Fibroblast of villous mesenchyme (primary cell): ENCODE data around the gene GSS. TPM values are rescaled to one million over a fixed set of nuclear protein-coding genes. Genes with fewer than 3 reads are reported as not detected.

ENCODE experiments used
- DNase-seq: peaks from one replicate; pipeline ENCODE4 v3.0.0-alpha.2; 2010; ENCODE audit warnings: low read depth
- H3K4me3 ChIP-seq: 2 replicates; pipeline ENCODE4 v1.5.1; 2011; ENCODE audit warnings: low read depth, mild to moderate bottlenecking, low read length
- total RNA-seq: library from RNA; depleted of rRNA; stranded (reverse); fragments of >200 nt; gene quantifications from 2 replicates; pipeline ENCODE4 v1.2.3, GENCODE V29; 2012
- TF ChIP-seq, protein P1 (sequence below): IDR thresholded peaks from 2 replicates; pipeline ENCODE4 v1.5.1; 2012; ENCODE audit warnings: low read depth, mild to moderate bottlenecking, low read length; ENCODE audit not compliant: insufficient read depth

GSS gene
- total RNA-seq, 1 donor = 71.2 TPM

DNA sequence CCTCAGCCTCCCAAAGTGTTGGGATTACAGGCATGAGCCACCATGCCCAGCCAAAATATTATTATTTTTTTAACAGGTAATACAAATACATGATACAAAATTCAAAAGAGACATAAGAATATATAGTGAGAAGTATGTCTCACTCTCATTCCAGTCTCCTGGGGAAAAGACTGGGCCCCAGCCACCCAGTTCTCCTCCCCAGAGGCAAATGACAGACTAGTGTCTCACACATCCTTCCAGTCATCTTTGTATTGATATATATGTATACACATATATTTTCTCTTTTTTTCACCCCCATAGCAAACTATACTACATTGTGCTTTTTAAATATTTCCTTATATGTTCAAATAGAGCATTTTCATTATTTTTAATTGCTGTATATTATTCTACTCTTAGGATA lies 8.3 kb downstream of the GSS start:
- H3K4me3 ChIP-seq = no peak overlapping the region
- no peak for DNase-seq
- TF ChIP-seq, protein P1, sequence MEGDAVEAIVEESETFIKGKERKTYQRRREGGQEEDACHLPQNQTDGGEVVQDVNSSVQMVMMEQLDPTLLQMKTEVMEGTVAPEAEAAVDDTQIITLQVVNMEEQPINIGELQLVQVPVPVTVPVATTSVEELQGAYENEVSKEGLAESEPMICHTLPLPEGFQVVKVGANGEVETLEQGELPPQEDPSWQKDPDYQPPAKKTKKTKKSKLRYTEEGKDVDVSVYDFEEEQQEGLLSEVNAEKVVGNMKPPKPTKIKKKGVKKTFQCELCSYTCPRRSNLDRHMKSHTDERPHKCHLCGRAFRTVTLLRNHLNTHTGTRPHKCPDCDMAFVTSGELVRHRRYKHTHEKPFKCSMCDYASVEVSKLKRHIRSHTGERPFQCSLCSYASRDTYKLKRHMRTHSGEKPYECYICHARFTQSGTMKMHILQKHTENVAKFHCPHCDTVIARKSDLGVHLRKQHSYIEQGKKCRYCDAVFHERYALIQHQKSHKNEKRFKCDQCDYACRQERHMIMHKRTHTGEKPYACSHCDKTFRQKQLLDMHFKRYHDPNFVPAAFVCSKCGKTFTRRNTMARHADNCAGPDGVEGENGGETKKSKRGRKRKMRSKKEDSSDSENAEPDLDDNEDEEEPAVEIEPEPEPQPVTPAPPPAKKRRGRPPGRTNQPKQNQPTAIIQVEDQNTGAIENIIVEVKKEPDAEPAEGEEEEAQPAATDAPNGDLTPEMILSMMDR = no peak

DNA sequence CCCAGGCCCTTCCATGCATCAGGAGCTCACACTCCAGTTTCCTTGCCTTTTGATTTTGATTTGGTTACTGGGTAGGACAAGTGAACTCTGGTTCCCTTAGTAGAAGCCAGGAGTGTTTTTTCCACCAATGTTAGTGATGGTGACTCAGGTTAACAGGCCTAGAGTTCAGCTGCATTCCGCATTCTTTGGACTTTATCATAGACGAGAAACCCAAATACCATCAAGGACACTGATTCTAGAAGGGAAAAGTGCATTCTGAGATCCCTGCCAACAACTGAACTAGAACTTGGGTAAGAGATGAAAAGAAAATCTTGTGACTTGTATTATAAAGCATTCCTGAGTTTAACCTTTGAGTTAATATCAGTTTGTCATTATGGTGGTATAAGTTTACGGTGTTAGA lies 8.9 kb downstream of the GSS start:
- TF ChIP-seq, protein P1 = no peak
- H3K4me3 ChIP-seq = no peak overlapping the region
- DNase-seq = no peak

DNA sequence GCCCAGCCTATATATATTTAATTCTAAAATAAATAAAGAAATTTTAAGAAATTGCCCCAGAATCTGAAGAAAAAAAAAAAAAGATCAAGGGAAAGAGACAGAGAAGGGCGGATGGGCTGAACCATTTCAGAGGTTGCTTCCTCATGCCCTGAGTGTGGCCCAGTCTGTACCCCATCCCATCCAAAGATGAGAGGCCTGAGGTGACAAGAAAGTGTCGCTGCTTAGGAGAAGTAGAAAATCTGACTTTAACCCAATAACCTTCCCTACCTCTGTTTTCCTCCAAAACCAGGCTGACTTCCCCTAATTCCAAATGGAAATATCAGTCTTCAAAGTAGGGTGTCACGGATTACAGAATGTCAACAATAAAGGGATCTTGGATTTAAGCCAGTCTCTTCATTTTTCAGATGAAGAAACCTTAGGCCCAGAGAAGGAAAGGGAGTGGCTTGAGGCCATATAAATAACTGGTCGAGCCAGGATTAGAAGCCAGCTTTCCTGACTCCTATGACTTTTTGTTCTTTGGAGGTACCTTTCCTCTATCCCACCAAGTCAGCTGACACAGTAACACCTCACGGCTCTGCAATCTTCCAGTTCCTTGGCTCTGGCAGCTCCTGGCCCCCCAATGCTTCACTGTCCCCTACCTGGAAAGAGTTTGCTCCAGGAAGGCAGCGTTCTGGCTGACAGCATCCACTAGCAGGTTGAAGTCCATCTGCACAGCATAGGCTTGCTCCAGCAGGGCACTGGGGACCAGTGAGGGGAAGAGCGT lies 10.1 kb downstream of the GSS start:
- TF ChIP-seq, protein P1 = no peak
- H3K4me3 ChIP-seq = no peak overlapping the region
- DNase-seq = peak; percentile 8

DNA sequence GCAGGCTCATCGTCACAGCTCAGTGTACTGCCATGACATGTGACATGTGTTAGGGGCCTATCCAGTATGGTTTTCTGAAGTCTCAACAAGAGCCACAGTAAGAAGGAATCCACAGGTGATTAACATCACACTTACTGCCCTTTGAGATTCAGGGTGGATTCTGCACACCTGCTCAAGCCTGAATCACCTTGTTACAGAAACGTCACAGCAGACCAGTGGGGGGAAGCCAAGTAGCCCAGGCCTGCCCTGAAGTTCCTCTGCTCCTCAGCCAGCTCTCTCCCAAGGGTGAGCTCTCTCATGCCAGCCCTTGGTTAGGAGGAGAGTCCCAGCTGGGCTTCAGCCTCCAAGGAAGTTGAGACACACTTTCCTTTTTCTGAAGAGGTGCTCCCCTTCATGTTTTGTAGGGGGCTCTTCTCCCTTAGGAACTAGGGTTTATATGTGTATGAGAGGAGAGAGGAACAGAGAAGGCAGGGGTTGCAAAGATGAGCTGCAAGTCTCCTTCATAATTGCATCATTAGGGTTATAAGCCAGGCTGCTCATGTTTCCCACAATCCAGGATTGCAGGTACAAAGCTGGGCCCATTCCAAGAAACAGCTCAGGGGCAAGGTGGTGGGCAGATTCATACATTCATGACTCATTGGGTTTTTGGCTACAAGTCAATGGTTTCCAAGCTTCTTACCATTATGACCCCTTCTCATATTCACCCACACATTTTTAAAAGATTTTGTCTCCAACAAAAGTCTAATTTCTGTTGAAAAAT lies 11.6 kb downstream of the GSS start:
- no peak for DNase-seq
- TF ChIP-seq, protein P1 = no peak
- H3K4me3 ChIP-seq = no peak overlapping the region

DNA sequence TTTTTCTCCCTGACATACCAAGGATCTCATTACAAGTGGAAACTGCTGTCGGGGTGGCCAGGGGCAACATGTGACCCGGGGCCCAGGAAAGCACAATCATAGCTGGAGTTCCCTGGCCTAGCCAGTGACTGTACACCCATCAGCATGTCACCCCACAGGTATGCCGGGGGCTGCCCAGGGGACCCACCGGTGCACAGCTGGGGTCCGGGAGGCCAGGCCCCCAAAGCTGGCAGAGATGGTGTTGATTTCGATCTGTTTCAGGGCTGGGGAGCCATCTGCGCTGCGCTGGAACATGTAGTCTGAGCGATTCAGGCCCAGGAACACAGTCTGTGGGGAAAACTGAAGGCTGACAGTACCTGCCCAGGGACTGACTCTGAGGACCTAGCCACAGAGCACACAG lies 13.3 kb downstream of the GSS start:
- TF ChIP-seq, protein P1 = no peak
- no peak for DNase-seq
- H3K4me3 ChIP-seq = no peak overlapping the region

DNA sequence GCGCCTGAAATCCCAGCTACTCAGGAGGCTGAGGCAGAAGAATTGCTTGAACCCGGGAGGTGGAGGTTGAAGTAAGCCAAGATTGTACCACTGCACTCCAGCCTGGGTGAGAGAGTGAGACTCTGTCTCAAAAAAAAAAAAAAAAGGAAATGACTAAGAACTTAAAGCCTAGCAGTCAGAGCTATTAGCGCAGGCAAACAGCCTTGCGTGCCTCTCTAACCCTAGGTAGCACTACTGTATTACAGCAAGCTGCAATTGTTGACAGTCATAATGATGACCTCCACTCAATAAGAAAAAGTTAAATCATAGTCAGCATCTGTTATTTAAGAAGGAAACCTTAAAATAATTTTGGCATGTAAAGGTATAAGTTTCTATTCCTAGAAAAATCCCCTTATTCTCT lies 14.4 kb downstream of the GSS start:
- DNase-seq = no peak
- TF ChIP-seq, protein P1 = no peak
- no peak overlapping the region for H3K4me3 ChIP-seq
